NCI-H748 treated with DMSO at 0.1 percent for 48 hours (cell line): ENCODE data around the gene CDK14.
A peak's percentile ranks its signal among the peaks of the same experiment; 100 is the strongest.

Experiments
- DNase-seq: peaks from one replicate; lab custom pipeline; 2025; lab: John Stamatoyannopoulos, UW

Gene CDK14

DNA sequence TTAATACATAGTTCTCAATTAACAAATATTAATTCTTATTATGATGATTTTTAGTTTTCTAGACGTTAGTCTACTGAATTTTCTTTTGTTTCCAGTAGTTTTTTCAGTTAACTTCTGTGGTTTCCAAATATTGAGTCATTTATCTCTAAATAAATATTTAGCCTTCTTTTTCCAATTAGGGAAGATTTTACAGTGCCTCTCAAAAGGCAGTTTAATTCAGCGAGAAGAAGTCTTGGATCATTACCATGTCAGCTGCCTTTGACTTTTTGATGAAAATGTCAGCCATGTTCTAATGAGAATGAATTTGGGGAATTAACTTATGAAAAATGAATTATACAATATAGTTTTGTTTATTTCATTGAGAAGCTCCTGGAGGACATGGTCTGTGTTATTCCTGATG is 90.0 kb downstream of the CDK14 start:
- no peak for DNase-seq

GRCh38 chr7:90688810-90689209 is 92.7 kb downstream of the CDK14 start:
- DNase-seq, result no peak

DNA sequence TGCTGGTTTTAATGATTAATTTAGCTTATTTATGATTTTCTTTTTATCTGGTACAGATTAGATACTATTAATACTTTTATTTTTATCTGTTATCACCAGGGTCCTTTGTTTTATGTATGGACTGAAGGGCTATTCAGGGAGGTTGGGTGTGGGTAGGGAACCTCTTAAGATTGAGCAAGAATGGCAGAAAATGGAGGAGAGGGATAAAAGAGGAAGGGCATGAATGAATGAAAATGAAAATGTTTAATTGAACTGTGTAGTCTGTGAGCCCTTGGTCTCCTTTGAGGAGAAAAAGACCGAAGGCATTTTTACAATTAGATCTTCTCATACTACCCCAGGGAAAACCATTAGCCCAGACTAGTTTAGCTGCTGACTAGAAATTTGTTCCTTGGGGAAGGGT is 93.1 kb downstream of the CDK14 start:
- DNase-seq, result no peak

- DNase-seq, result no peak
These were observed 94.2 kb downstream of the CDK14 start for GRCh38 chr7:90690159-90690858.

- no peak for DNase-seq
These were observed 96.3 kb downstream of the CDK14 start for GRCh38 chr7:90692396-90692795.

GRCh38 chr7:90692947-90693346 is 96.8 kb downstream of the CDK14 start:
- no peak for DNase-seq

DNA sequence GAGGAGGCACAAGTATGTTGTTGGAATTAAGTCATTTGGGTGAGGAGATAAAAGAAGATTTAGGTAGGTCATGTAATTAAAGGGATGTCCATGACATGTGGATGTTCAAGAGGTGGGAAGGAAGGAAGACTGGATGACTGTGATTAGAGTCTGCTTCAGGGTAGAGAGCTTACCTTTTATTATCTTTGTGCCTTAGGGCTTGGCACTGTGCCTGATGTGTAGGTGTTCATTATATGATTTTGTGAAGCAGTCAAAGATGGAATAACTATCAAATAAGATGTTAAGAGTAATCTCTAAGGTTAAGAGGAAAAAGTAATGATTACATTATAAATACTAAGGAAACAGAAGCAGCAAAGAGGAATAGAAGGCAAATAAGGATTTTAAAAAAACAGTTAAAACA is 97.8 kb downstream of the CDK14 start:
- no peak for DNase-seq

GRCh38 chr7:90698616-90699015 is 102.5 kb downstream of the CDK14 start:
- no peak for DNase-seq

- DNase-seq, result no peak
These were observed 104.9 kb downstream of the CDK14 start for GRCh38 chr7:90701021-90701420.

- no peak for DNase-seq
These were observed 105.7 kb downstream of the CDK14 start for GRCh38 chr7:90701771-90702170.

GRCh38 chr7:90705391-90706071 is 109.4 kb downstream of the CDK14 start:
- DNase-seq, result no peak

DNA sequence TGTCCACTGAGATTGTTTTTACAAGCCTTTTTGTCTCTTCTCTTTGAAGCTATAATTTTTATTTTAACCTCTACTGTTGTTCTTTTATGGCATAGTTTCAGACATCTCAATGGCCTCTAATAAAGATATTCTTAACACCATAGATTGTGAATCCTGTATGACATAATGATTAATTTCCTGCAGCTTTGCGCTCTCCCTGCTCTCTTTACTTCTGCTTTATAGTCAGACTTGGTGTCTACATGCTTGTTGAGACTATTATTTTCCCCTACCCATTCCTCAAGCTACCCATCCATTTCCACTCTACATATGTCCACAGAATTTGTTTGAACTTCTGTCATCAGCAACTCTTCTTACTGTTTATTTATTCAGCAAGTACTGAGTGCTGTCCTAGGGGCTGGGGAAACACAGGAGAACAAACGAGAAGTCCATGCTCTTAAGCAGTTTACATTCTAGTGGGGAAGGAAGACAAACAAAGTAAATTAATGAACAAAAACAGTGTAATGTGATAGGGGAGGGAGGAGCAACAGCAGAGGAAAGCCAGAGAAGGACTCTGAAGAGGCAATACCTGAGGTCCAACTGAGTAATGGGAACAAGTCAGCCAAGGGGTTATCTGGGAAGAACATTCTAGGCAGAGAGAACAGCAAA is 110.1 kb downstream of the CDK14 start:
- peak; percentile 94 for DNase-seq

DNA sequence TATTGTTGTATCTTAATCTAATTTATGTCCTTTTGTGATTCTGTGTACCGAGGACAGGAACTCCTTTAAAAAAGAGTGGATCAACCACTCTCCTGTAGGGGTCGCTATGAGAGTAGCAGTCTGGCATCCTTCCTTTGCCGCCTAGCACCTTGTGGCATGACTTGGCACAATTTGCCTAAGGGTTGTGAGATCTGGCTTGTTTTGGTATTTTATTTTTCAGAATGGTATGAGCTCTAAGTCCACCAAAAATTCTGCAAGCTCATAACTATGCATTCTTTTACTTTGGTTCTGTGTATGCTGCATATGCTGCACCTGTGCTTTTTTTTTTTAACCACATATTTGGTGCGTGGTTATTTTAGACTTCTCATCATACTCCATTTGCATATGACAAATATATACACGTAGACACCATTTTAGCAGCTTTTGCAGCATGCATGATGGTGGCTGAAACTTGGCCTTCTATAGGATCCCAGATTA is 112.8 kb downstream of the CDK14 start:
- peak; percentile 22 for DNase-seq

DNA sequence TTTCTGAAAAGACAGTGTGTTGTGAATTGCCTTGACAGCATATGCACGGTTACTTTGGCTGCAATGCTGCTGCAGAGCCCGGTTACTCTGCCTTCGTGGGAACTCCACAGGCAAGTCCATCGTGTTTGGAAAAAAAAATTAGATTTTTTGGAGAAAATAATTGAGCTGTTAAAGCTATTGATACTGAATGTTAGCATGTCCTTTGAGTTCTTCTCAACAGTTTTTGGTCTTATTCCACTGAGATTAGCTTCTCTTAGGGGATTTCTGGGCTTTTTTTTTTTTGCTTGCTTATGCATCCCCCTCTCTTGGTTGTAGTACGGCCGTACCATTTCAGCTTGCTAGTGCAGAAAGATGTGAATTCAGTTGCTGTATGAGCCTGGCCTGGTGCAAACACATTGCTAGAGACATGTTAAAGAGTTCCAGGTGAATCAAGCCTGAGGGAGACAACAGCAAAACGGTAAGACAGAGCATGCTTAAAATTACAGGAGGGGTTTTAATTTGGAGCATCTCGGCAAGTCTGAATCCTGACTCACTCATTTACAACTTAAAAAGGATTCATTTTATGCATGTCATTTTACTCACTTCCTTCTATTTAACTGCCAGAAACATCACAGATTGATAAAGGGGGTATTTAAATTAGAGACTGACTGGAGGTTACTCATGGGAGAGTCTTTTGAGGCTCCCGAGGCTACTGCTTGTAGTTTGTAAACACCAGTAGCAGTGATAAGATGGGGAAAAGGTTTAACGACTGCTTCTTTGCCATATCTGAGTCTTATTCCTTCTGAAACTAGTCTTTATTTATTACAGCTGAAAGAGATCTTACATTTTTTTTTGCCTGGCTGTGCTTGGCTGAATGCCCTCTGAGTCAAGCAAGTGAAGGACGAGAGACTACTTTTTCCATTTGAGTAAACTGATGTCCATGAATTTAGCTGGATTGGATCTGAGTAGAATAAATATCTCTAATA is 113.7 kb downstream of the CDK14 start:
- no peak for DNase-seq

- DNase-seq, result no peak
These were observed 114.3 kb downstream of the CDK14 start for GRCh38 chr7:90710466-90710850.

- no peak for DNase-seq
These were observed 117.5 kb downstream of the CDK14 start for GRCh38 chr7:90713628-90714027.

DNA sequence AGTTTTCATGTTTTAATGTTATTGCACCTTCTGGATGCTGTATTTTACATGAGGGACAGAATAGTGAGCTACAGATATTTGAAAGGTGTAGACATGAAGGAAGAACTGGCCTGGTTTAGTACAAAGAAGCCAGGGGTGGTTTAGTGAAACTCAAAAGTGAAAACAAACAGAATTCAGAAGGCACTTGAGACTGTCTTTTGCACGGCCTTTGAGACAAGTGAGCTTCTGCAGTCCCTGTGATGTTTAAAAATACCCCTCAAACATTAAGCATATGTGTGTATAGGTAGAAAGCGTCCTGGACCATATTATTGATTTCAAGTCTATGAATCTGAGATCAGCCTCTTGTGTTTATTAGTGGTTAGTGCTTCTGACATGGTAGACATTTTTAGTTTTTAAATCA is 118.9 kb downstream of the CDK14 start:
- DNase-seq, result no peak

DNA sequence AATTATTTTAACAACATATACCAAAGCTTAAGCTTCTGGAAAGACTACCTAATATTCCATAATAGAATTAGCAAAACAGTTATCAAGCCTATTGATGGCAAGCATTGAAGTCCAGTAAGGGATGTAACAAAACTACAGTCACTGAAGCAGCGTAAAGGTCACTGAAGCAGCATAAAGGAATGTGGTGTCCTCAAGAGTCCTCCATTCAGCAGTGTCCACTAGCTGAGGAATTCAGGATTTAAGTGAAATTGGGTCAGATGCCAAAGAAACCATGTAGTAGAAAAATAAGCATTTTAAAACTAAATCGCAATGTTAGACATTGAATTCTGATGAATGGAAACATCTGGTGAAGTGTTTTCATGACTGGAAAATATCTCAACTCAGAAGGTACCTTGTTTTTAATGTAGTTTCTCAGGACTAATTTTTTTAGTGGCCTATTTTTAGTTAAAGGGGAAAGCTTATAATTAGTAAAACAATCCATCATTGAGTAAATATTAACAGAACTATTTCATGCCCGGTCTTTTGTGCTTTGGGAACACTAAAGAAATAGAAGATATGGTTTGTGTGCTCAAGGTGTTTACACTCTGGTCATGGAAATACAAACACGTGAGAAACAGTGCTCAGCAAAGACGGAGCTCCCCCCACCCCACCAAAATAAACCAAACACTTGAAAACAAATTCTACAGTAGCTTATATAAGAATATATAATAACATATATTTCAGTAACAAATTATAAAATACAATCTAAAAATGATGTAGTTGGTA is 121.4 kb downstream of the CDK14 start:
- peak; percentile 21 for DNase-seq

GRCh38 chr7:90719155-90719554 is 123.0 kb downstream of the CDK14 start:
- DNase-seq, result no peak

DNA sequence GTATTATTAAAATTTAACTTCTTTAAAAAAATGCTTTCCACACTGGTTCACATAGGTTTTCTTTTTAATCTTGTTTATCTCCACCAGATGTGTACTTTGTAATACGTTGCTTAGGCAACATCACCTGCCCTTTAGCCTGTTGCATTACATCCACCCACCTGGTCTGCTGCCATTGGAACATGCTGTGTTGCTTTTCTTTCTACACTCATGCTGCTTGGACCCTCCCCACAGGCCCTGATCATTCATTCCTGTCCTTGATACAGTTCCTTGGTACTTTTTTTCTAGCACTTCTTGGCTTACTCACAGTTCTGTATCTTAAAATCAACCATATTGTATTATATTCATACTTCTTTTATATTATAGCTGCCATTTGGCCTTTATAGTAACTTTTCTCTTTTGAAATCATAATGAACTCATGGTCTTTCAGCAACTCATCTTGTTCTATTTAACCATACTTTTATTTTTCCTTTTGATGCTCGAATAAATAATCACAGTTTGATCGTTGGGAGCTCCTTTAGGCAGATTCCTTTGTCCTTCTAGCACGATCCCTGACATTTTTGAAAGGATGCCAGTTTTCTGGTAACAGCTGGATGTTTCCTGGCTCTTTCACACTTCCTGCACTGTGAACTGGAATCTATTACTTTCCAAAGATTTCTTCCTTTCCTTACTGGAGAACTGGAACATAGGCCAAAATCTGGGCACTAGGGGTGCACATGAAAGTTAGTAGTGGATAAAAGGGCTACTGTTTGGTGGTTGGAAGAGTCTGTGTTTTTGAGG is 125.1 kb downstream of the CDK14 start:
- DNase-seq, result no peak
